ENCODE results near the gene GOLGA6L10. TPM values are rescaled to one million over a fixed set of nuclear protein-coding genes. Genes with fewer than 3 reads are reported as not detected.
"Not testable (repeated sequence)": the region's sequence is repeated elsewhere in the genome, so short reads cannot be mapped to it uniquely, and the experiment has no call there.

Gene GOLGA6L10
- polyA plus RNA-seq, 1 of the 3 experiments (the other 2 are of a cell fraction), result 0.10 TPM

DNA sequence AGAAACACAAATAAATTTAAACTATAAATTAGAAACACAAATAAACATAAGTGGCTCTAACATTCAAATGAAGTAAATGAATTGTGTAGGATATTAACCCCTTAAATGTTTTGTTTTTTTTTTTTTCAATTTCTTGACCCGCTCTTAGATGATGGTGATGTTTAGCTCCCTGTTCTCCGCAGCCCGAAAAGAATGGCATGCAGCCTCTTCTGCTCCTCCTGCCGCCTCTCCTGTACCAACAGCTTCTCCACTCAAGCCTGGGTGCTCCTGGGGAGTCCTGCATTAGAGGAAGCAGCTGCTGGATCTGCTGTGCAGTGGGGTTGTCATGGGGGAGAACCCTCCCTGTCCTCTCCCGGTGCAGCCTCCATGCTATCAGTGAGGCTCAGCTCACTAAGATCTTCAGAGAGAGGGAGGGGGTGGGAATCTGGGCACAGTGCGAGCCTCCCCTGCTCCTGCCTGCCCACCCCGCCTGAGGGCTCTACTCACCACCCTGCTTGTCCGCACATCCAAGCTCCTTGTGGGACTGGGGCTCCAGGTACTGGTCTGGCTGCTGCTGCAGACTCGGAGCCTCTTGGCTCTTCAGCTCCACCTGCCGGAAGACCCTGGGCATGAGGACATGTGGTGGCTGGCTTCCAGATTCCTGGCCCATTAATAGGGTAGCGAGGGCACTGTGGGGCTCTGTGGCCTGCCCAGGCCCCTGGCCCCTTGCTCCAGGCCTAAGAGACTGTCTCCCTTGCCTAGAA lies 6.5 kb downstream of the GOLGA6L10 start:
- CTCF ChIA-PET; H3K27ac ChIP-seq (ENCODE audit: low read depth in 2 of 2, low read length in 1 of 2); POLR2A ChIA-PET; H3K4me3 ChIP-seq (ENCODE audit: low read depth in 2 of 2, low read length in 1 of 2); DNase-seq; H3K9me3 ChIP-seq; H3F3A ChIP-seq (replicated peaks; ENCODE audit: insufficient read depth); H3K4me1 ChIP-seq (ENCODE audit: control insufficient read depth in 1 of 2, insufficient read depth in 2 of 2, low read depth in 1 of 2, low read length in 1 of 2); H3K79me2 ChIP-seq (ENCODE audit: insufficient read depth); H3K27me3 ChIP-seq (ENCODE audit: insufficient read depth); H2AFZ ChIP-seq (ENCODE audit: low read depth); H4K20me1 ChIP-seq (ENCODE audit: insufficient read depth); H3K9me2 ChIP-seq; H3K9ac ChIP-seq; H3K4me2 ChIP-seq; H3K36me3 ChIP-seq (replicated peaks in 1 of 2; ENCODE audit: control insufficient read depth in 1 of 2, insufficient read depth in 2 of 2, low read length in 1 of 2): not testable (repeated sequence)
- 55% methylated on average over 6 of the region's 11 CpGs for WGBS (ENCODE audit: low lambda C conversion rate)
- TF ChIP-seq SMC3 (IDR thresholded peaks at IDR 0.05; ENCODE audit: low read depth, low read length) (0 out of 2 replicates have a peak, but pooled peaks have one; percentile 6), RAD21 (IDR thresholded peaks at IDR 0.05; ENCODE audit: low read length) (peak; percentile 12; the same call in 1 of the 2 replicates)

DNA sequence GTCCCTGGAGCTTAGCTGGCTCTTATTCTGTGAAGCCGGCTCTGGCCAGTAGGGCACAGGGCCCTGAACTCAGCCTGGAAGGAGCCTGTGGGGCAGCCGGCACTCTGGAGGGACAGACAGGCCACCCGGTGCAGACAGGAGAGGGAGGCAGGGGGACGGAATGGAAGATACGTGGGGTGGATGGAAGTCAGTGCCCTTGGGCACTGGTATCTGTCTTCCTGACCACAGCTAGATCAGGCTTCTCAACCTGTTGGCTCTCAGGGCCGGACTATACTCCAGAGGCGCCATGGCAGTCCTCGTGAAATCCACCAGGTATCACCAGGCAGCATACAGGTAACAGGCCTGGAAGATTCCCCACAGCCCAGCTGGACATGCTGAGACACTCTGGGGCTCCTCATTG lies 10.7 kb downstream of the GOLGA6L10 start:
- DNase-seq; H2AFZ ChIP-seq (ENCODE audit: low read depth); H3K9ac ChIP-seq; POLR2A ChIA-PET; H3F3A ChIP-seq (replicated peaks; ENCODE audit: insufficient read depth); H3K4me1 ChIP-seq (ENCODE audit: control insufficient read depth in 1 of 2, insufficient read depth in 2 of 2, low read depth in 1 of 2, low read length in 1 of 2); H3K9me3 ChIP-seq; H3K4me2 ChIP-seq; H3K27ac ChIP-seq (ENCODE audit: low read depth in 2 of 2, low read length in 1 of 2); H3K9me2 ChIP-seq; H4K20me1 ChIP-seq (ENCODE audit: insufficient read depth); H3K4me3 ChIP-seq (ENCODE audit: low read depth in 2 of 2, low read length in 1 of 2); H3K27me3 ChIP-seq (ENCODE audit: insufficient read depth); H3K79me2 ChIP-seq (ENCODE audit: insufficient read depth); CTCF ChIA-PET; H3K36me3 ChIP-seq (replicated peaks in 1 of 2; ENCODE audit: control insufficient read depth in 1 of 2, insufficient read depth in 2 of 2, low read length in 1 of 2): not testable (repeated sequence)
- WGBS (ENCODE audit: low lambda C conversion rate), result 89% methylated on average over 3 of the region's 8 CpGs

DNA sequence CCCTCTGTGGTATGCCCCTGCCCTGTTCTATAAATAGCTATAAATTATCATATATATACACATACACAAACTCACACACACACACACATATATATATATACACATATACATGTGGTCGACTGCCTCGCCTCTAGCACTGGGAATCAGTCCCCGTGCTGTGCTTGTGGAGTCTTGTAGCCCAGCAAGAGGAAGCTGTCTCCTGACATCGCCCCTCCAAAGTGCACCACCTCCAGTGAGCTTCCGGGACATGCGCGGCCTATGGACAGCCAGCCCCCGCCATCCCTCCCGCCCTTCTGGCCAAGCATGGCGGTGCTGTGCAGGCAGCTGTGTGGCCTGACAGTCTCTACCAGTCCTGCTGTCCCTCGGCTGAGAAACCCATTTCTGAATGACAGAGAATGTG lies 11.2 kb downstream of the GOLGA6L10 start:
- H3K4me2 ChIP-seq; H3K9me3 ChIP-seq; H3K9ac ChIP-seq; H3K27ac ChIP-seq (ENCODE audit: low read depth in 2 of 2, low read length in 1 of 2); H3F3A ChIP-seq (replicated peaks; ENCODE audit: insufficient read depth); H4K20me1 ChIP-seq (ENCODE audit: insufficient read depth); H3K4me3 ChIP-seq (ENCODE audit: low read depth in 2 of 2, low read length in 1 of 2); POLR2A ChIA-PET; CTCF ChIA-PET; H3K27me3 ChIP-seq (ENCODE audit: insufficient read depth); DNase-seq; H3K9me2 ChIP-seq; H2AFZ ChIP-seq (ENCODE audit: low read depth); H3K36me3 ChIP-seq (replicated peaks in 1 of 2; ENCODE audit: control insufficient read depth in 1 of 2, insufficient read depth in 2 of 2, low read length in 1 of 2); H3K79me2 ChIP-seq (ENCODE audit: insufficient read depth): not testable (repeated sequence)
- H3K4me1 ChIP-seq (ENCODE audit: control insufficient read depth in 1 of 2, insufficient read depth in 2 of 2, low read depth in 1 of 2, low read length in 1 of 2), result peaks cover 0 to 12% of the 10 kb centered on the region in 2 experiments; a peak in 1 of 4 replicates
- WGBS (ENCODE audit: low lambda C conversion rate), result 100% methylated on average over 4 of the region's 11 CpGs

DNA sequence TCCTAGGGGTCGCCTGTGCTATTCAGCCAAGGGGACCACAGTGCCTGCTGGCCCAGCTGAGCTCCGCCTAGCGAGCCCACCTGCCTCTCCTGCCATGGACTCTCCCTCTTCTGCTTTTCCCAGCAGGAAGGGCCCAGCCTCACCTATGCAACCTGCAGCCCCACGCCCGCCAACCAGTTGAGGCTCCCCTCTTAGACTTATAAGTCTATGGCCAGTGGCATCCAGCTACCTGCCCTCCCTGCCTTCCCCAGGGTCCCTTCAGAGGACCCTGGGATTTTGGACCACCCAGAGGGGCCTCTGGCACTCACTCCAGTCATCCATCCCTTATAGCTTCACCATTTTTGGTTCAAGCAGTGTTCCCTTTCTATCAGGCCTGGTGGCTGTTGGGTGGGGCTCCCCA lies 12.2 kb downstream of the GOLGA6L10 start:
- H3K9me2 ChIP-seq; POLR2A ChIA-PET; H3K9me3 ChIP-seq; H3K79me2 ChIP-seq (ENCODE audit: insufficient read depth); H3K4me2 ChIP-seq; H3K4me3 ChIP-seq (ENCODE audit: low read depth in 2 of 2, low read length in 1 of 2); CTCF ChIA-PET; H3F3A ChIP-seq (replicated peaks; ENCODE audit: insufficient read depth); H3K36me3 ChIP-seq (replicated peaks in 1 of 2; ENCODE audit: control insufficient read depth in 1 of 2, insufficient read depth in 2 of 2, low read length in 1 of 2); H4K20me1 ChIP-seq (ENCODE audit: insufficient read depth); H3K27ac ChIP-seq (ENCODE audit: low read depth in 2 of 2, low read length in 1 of 2); H3K27me3 ChIP-seq (ENCODE audit: insufficient read depth); DNase-seq; H3K9ac ChIP-seq; H2AFZ ChIP-seq (ENCODE audit: low read depth): not testable (repeated sequence)
- peaks cover 0 to 16% of the 10 kb centered on the region in 2 experiments; a peak in 1 of 4 replicates for H3K4me1 ChIP-seq (ENCODE audit: control insufficient read depth in 1 of 2, insufficient read depth in 2 of 2, low read depth in 1 of 2, low read length in 1 of 2)
- 89% methylated on average over 5 of the region's 5 CpGs for WGBS (ENCODE audit: low lambda C conversion rate)

DNA sequence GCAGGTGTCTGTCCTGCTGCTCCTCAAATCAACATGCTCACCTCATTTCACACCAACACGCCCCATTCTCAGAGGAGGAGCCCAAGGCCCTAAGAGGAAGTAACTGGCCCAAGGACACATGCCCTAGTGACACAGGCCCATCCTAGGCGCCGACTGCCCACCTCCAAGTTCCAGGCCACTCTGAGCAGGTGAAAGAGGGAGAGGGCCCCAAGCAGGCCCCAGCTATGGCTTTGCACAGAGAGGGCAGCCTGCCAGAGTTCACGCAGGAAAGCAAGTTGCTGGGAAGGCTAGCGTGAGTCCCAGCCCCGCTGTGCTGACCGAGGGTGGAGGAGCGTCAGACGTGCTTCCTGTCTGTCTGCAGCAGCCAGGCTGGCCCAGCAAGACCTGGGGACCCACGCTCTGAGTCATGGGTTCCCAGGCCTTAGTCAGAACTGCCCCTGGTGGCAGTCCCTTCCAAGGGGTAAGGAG lies 13.1 kb downstream of the GOLGA6L10 start:
- DNase-seq; H3K9me2 ChIP-seq; CTCF ChIA-PET; H3F3A ChIP-seq (replicated peaks; ENCODE audit: insufficient read depth); H3K79me2 ChIP-seq (ENCODE audit: insufficient read depth); H3K4me3 ChIP-seq (ENCODE audit: low read depth in 2 of 2, low read length in 1 of 2); H3K27ac ChIP-seq (ENCODE audit: low read depth in 2 of 2, low read length in 1 of 2); H3K36me3 ChIP-seq (replicated peaks in 1 of 2; ENCODE audit: control insufficient read depth in 1 of 2, insufficient read depth in 2 of 2, low read length in 1 of 2); H3K9ac ChIP-seq; H4K20me1 ChIP-seq (ENCODE audit: insufficient read depth); H3K9me3 ChIP-seq; POLR2A ChIA-PET; H3K4me2 ChIP-seq; H3K27me3 ChIP-seq (ENCODE audit: insufficient read depth): not testable (repeated sequence)
- Histone ChIP-seq H3K4me1 (ENCODE audit: control insufficient read depth in 1 of 2, insufficient read depth in 2 of 2, low read depth in 1 of 2, low read length in 1 of 2) (peaks cover 0 to 16% of the 10 kb centered on the region in 2 experiments; a peak in 1 of 4 replicates), H2AFZ (ENCODE audit: low read depth) (peak overlapping the region; percentile 63; the same call in 1 of the 2 replicates)
- WGBS (ENCODE audit: low lambda C conversion rate), result 100% methylated on average over 1 of the region's 10 CpGs

DNA sequence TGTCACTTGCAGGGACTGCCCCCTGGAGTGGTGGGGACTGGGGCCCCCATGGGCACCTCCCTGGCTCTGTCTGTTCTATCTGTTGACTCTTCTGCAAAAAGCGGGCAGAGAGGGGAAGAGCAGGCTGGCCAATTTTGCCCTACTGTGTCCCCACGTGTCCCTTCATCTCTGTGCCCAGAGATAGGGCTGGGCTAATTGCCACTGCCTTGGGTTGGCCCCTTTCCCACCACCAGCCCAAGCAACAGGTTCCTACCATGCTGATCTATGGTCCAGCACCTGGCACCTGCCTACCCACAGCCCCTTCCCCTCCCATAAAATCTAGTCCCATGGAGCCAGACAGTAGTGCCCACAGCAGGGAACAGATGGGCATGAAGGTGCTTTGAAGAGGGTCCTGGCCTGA lies 14.3 kb downstream of the GOLGA6L10 start:
- H2AFZ ChIP-seq (ENCODE audit: low read depth); H3K9me2 ChIP-seq; H3F3A ChIP-seq (replicated peaks; ENCODE audit: insufficient read depth); H3K4me2 ChIP-seq; H3K9me3 ChIP-seq; DNase-seq; CTCF ChIA-PET; H3K79me2 ChIP-seq (ENCODE audit: insufficient read depth); H3K9ac ChIP-seq; H3K27me3 ChIP-seq (ENCODE audit: insufficient read depth); H3K36me3 ChIP-seq (replicated peaks in 1 of 2; ENCODE audit: control insufficient read depth in 1 of 2, insufficient read depth in 2 of 2, low read length in 1 of 2); POLR2A ChIA-PET; H3K4me3 ChIP-seq (ENCODE audit: low read depth in 2 of 2, low read length in 1 of 2); H4K20me1 ChIP-seq (ENCODE audit: insufficient read depth); H3K27ac ChIP-seq (ENCODE audit: low read depth in 2 of 2, low read length in 1 of 2): not testable (repeated sequence)
- peaks cover 0 to 16% of the 10 kb centered on the region in 2 experiments; a peak in 1 of 4 replicates for H3K4me1 ChIP-seq (ENCODE audit: control insufficient read depth in 1 of 2, insufficient read depth in 2 of 2, low read depth in 1 of 2, low read length in 1 of 2)
- no CpG with 5 or more reads among the region's 2 CpGs for WGBS (ENCODE audit: low lambda C conversion rate)

Data from SK-N-SH (cell line).